Measurements from ENCODE around the gene CLDN9.

GRCh38 chr16:2988590-2989099 is 24.1 kb upstream of the CLDN9 start:
- no peak for TF ChIP-seq CTCF (IDR thresholded peaks at IDR 0.05)
- TF ChIP-seq POLR2A (IDR thresholded peaks at IDR 0.05): no peak
